ENCODE data around the gene CLEC14A.

CLEC14A gene

GRCh38 chr14:38286452-38286851 is 30.6 kb upstream of the CLEC14A start:
- no peak for TF ChIP-seq CTCF (IDR thresholded peaks at IDR 0.05; ENCODE audit: borderline replicate concordance, insufficient read depth, low read depth, low read length)

GRCh38 chr14:38285962-38286361 is 30.1 kb upstream of the CLEC14A start:
- H3K4me3 ChIP-seq (ENCODE audit: low read depth, low read length) = no peak overlapping the region
- TF ChIP-seq CTCF (IDR thresholded peaks at IDR 0.05; ENCODE audit: borderline replicate concordance, insufficient read depth, low read depth, low read length) = no peak

More at GRCh38 chr14:38286452-38286851, 30.6 kb upstream of the CLEC14A start:
- no peak overlapping the region for H3K4me3 ChIP-seq (ENCODE audit: low read depth, low read length)

GRCh38 chr14:38282936-38283335 is 27.0 kb upstream of the CLEC14A start:
- no peak for TF ChIP-seq CTCF (IDR thresholded peaks at IDR 0.05; ENCODE audit: borderline replicate concordance, insufficient read depth, low read depth, low read length)
- no peak overlapping the region for H3K4me3 ChIP-seq (ENCODE audit: low read depth, low read length)

- H3K4me3 ChIP-seq (ENCODE audit: low read depth, low read length) = no peak overlapping the region
- no peak for TF ChIP-seq CTCF (IDR thresholded peaks at IDR 0.05; ENCODE audit: borderline replicate concordance, insufficient read depth, low read depth, low read length)
Measured at GRCh38 chr14:38280081-38280480, 24.2 kb upstream of the CLEC14A start.

- H3K4me3 ChIP-seq (ENCODE audit: low read depth, low read length) = no peak overlapping the region
- TF ChIP-seq CTCF (IDR thresholded peaks at IDR 0.05; ENCODE audit: borderline replicate concordance, insufficient read depth, low read depth, low read length) = no peak
Measured at GRCh38 chr14:38279572-38279971, 23.7 kb upstream of the CLEC14A start.

GRCh38 chr14:38278035-38278434 is 22.1 kb upstream of the CLEC14A start:
- no peak for TF ChIP-seq CTCF (IDR thresholded peaks at IDR 0.05; ENCODE audit: borderline replicate concordance, insufficient read depth, low read depth, low read length)

GRCh38 chr14:38262844-38263243 is 7.0 kb upstream of the CLEC14A start:
- H3K4me3 ChIP-seq (ENCODE audit: low read depth, low read length) = no peak overlapping the region
- TF ChIP-seq CTCF (IDR thresholded peaks at IDR 0.05; ENCODE audit: borderline replicate concordance, insufficient read depth, low read depth, low read length) = no peak

More at GRCh38 chr14:38278035-38278434, 22.1 kb upstream of the CLEC14A start:
- no peak overlapping the region for H3K4me3 ChIP-seq (ENCODE audit: low read depth, low read length)

Measured in GM12875 (cell line).